HAP-1 (cell line): ENCODE data around the gene RNU1-4.
"Not testable (repeated sequence)": the region's sequence is repeated elsewhere in the genome, so short reads cannot be mapped to it uniquely, and the experiment has no call there.

Experiments
- DNase-seq, 2 experiments: peaks; one replicate each; pipeline ENCODE4 v3.0.0-alpha.2; 2016 to 2020; ENCODE audit warnings: low spot score in 2 of 2
- H3K27me3 ChIP-seq: fragments of 250-450 bp; sonication (Bioruptor Pico); 2 replicates; pipeline ENCODE4 v1.5.1; 2020; ENCODE audit warnings: low read depth, mild to moderate bottlenecking, moderate library complexity
- H3K36me3 ChIP-seq: fragments of 250-450 bp; sonication (Bioruptor Pico); replicated peaks from 2 replicates; pipeline ENCODE4 v1.5.1; 2020; ENCODE audit warnings: mild to moderate bottlenecking
- H3K4me1 ChIP-seq: fragments of 250-450 bp; sonication (Bioruptor Pico); 2 replicates; pipeline ENCODE4 v1.5.1; 2020; ENCODE audit warnings: mild to moderate bottlenecking
- H3K4me3 ChIP-seq: fragments of 250-450 bp; sonication (Bioruptor Pico); 2 replicates; pipeline ENCODE4 v1.5.1; 2020; ENCODE audit warnings: mild to moderate bottlenecking, moderate library complexity
- H3K9me3 ChIP-seq: fragments of 250-450 bp; sonication (Bioruptor Pico); 2 replicates; pipeline ENCODE4 v1.5.1; 2020; ENCODE audit warnings: mild to moderate bottlenecking, moderate library complexity
- in situ Hi-C: fragments of 300-500 bp; cut with MboI; formaldehyde crosslinking; loops from 3 replicates; pipeline ENCODE4 v1.14.3; 2020; ENCODE audit warnings: low sequenced_read_pairs, inconsistent platforms, mixed read lengths

Gene RNU1-4

DNA sequence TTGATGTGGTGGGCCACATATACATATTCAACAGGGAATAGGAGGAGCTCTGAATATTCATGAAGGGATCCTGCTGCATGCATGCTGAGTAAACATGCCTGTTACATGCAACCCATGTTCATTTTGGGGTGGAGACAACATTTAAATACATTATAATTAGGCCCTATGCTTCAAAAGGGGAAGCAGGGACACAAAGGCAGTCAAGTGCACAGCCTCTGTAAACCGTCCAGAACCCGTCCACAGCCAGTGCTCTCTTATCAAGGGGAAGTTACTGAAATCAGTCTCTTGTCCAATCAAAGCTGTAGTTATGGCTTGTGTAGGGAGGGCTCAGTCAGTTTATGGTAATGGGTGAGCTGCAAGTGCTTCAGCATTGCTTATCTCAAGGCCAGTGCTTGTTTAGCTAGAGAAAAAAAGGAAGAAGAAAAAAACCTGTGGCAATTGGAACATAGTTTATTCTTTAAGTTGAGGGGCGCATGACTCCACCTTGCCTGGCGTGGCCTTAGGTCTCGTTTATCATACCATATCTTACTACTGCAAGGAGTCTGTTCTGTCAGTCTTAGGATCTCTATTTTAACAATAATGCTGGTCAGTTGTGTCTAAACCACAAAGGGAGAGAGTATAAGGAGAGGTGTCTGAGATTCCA, 7.9 kb upstream of the RNU1-4 start:
- H3K4me3 ChIP-seq, H3K27me3 ChIP-seq, H3K36me3 ChIP-seq, H3K9me3 ChIP-seq, DNase-seq, H3K4me1 ChIP-seq, in situ Hi-C loops: not testable (repeated sequence)

- DNase-seq, H3K27me3 ChIP-seq, H3K4me1 ChIP-seq, in situ Hi-C loops, H3K9me3 ChIP-seq, H3K36me3 ChIP-seq, H3K4me3 ChIP-seq: not testable (repeated sequence)
Measured at GRCh38 chr1:16741230-16741629, 914 bp downstream of the RNU1-4 start.

DNA sequence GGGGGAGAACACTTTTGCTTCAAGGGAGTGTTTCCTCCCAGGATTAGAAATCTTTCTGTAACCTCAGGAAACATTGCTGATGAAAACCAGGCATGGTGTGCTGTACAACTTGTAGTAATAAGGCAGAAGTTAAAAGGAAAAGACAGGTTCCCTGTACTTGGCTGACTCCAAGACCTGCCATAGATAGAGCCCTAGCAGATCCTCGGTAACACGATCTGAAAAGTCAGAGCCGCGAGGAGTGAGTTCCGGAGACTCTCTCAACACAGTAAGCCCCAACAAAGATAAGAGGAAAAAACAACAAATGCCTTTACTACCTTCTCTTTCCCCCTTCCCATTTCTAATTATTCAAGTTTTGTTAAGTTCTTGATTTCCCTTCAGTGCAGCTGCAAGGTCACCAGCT, 7.3 kb downstream of the RNU1-4 start:
- H3K4me1 ChIP-seq, H3K4me3 ChIP-seq, in situ Hi-C loops, H3K9me3 ChIP-seq, H3K27me3 ChIP-seq, H3K36me3 ChIP-seq: not testable (repeated sequence)
- DNase-seq, result peak in 1 of 2 experiments; percentile 65

DNA sequence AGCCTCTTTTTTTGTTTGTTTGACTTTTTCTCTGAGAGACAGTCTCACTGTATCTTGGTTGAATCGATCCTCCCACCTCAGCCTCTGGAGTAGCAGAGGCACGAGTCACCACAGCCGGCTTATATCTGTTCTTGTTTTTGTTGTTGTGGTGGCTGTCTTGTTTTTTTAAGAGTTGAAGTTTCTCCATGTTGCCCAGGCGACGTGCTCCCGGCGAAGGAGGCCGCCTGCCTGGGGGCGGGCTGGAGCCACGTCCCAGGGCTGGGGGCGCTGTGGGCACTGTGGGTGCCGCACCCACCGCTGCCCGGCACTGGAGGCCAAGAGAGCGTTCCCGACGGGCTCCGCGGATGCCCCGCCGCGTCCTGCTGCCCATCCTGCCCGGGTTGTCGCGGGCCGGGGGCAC, 8.4 kb downstream of the RNU1-4 start:
- H3K27me3 ChIP-seq, H3K9me3 ChIP-seq, H3K4me3 ChIP-seq, H3K4me1 ChIP-seq, H3K36me3 ChIP-seq, in situ Hi-C loops: not testable (repeated sequence)
- peak in 1 of 2 experiments; percentile 11 for DNase-seq

GRCh38 chr1:16749910-16750888, 9.9 kb downstream of the RNU1-4 start:
- H3K4me3 ChIP-seq, H3K36me3 ChIP-seq, H3K4me1 ChIP-seq, in situ Hi-C loops, DNase-seq, H3K9me3 ChIP-seq, H3K27me3 ChIP-seq: not testable (repeated sequence)

- in situ Hi-C loops, result not testable (repeated sequence)
Measured at GRCh38 chr1:16752770-16753169, 12.5 kb downstream of the RNU1-4 start.

DNA sequence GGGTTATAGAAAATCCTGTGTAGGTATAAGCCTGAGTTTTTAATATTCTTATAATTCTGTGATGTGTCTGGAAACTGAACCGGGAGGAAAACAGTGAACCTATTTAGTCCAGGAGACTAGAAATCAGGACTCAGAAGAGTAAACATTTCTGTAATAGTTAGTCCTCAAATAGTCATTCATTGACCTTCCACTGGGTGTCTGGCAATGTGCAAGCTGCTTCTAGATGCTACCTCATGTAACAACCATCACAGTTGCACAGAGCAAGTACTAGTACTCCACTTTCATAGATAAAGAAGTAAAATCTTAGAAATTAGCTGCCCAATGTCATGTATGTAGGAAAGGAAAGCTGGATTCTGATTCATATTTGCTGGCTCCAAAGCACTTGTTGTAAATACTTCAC, 15.1 kb downstream of the RNU1-4 start:
- H3K9me3 ChIP-seq, H3K4me3 ChIP-seq, H3K4me1 ChIP-seq, DNase-seq, H3K36me3 ChIP-seq, in situ Hi-C loops, H3K27me3 ChIP-seq: not testable (repeated sequence)

More at GRCh38 chr1:16752770-16753169, 12.5 kb downstream of the RNU1-4 start:
- not testable (repeated sequence) for H3K36me3 ChIP-seq, H3K9me3 ChIP-seq, H3K4me1 ChIP-seq, H3K27me3 ChIP-seq, H3K4me3 ChIP-seq, DNase-seq

GRCh38 chr1:16755932-16756331, 15.6 kb downstream of the RNU1-4 start:
- H3K27me3 ChIP-seq, H3K4me1 ChIP-seq, H3K9me3 ChIP-seq, H3K36me3 ChIP-seq, in situ Hi-C loops, H3K4me3 ChIP-seq, DNase-seq: not testable (repeated sequence)

- H3K9me3 ChIP-seq, H3K36me3 ChIP-seq, DNase-seq, H3K4me1 ChIP-seq, H3K4me3 ChIP-seq, H3K27me3 ChIP-seq, in situ Hi-C loops: not testable (repeated sequence)
Measured at GRCh38 chr1:16757574-16757973, 17.3 kb downstream of the RNU1-4 start.

GRCh38 chr1:16758060-16758459, 17.7 kb downstream of the RNU1-4 start:
- H3K4me3 ChIP-seq, in situ Hi-C loops, H3K9me3 ChIP-seq, H3K4me1 ChIP-seq, H3K27me3 ChIP-seq, DNase-seq, H3K36me3 ChIP-seq: not testable (repeated sequence)

- in situ Hi-C loops, H3K4me3 ChIP-seq, H3K4me1 ChIP-seq, DNase-seq, H3K27me3 ChIP-seq, H3K36me3 ChIP-seq, H3K9me3 ChIP-seq: not testable (repeated sequence)
Measured at GRCh38 chr1:16759041-16759493, 18.8 kb downstream of the RNU1-4 start.

DNA sequence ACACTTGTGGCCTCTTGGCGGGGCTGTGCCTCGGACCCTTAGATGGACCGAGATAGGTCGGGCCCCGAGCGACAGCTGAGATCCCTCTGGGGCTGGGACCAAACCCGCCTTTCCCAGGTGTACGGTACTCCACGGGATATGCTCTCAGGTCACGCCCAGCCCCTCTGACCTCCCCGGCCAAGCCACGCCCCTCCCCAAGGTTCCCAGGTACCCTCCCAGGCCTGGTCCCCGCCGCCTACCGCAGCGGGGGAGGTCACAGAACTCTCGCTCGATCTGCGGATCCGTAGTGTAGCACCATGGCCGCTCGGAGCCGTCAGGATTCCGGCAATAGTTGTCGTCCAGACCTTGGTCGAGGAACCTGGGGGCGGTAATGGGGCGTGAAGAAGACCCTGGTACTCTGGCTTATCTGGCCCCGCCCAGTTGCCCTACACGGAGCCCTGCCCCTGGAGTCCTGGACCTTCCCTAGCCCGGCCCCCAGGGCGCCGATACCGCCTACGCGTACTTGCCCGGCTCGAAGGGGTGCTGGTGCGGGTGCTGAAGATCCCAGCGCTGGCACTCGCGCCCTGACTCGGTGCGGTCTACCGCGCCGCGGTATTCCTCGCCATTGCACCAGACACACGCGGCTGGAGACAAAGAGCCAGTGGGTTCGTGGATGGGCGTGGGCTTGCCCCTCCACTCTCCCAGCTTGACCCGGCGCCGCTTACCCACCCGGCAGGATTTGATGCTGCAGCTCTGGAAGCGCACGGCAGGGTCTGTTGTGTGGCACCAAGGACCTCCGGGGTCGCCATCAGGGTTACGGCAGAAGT, 19.5 kb downstream of the RNU1-4 start:
- H3K4me3 ChIP-seq, H3K36me3 ChIP-seq, H3K9me3 ChIP-seq, H3K27me3 ChIP-seq, H3K4me1 ChIP-seq, in situ Hi-C loops, DNase-seq: not testable (repeated sequence)

DNA sequence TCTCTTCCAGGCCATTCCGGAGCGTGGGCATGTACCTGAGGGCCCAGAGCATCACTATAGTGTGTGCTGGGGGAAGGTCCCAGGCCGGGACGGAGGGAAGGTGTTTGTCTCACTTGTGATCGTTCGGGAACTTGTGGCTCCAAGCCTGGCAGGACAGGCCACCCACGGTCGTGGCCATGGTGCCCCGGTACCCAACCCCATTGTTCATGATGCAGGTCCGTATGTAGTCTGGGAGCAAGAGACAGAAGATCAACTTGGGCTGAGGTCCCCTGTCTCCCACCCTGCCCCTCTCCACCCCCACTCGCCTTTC, 20.1 kb downstream of the RNU1-4 start:
- H3K4me3 ChIP-seq, H3K36me3 ChIP-seq, H3K27me3 ChIP-seq, H3K9me3 ChIP-seq, DNase-seq, in situ Hi-C loops, H3K4me1 ChIP-seq: not testable (repeated sequence)

DNA sequence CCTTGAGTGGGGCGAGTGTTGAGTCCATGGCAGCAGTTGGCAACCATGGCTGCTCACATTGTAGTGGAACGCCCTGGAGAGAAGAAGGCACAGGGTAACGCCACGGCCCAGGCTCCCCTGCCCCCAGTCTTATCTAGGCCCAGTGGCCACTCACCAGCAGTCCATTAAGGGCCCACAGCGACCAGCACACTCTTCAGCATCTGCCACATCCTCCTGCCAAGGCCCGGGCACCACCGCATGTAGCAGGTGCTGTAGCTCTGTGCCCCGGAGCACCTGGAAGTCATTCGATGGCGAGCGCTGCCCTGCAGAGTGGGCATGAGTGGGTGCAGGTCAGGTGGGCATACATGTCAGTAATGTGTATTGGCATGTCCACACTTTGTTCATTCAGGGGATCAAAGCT, 20.5 kb downstream of the RNU1-4 start:
- DNase-seq, in situ Hi-C loops, H3K4me3 ChIP-seq, H3K27me3 ChIP-seq, H3K4me1 ChIP-seq, H3K36me3 ChIP-seq, H3K9me3 ChIP-seq: not testable (repeated sequence)
